Measurements from ENCODE around the gene CERK. TPM values are rescaled to one million over a fixed set of nuclear protein-coding genes. Genes with fewer than 3 reads are reported as not detected.

The CERK gene
- polyA plus RNA-seq, 1 donor from 2014 or later: 11.7 TPM

GRCh38 chr22:46660604-46661201 is 77.3 kb downstream of the CERK start:
- no peaks in the 10 kb centered on the region for H3K27me3 Mint-ChIP-seq
- H3K27ac Mint-ChIP-seq: no peak overlapping the region
- no peaks in the 10 kb centered on the region for H3K9me3 Mint-ChIP-seq
- peaks cover 7% of the 10 kb centered on the region for H3K36me3 Mint-ChIP-seq
- peaks cover 0 to 3% (median 0%) of the 10 kb centered on the region in 3 donors for H3K4me1 Mint-ChIP-seq
- no peak overlapping the region for H3K4me3 Mint-ChIP-seq

- peaks cover 0 to 3% (median 0%) of the 10 kb centered on the region in 3 donors for H3K4me1 Mint-ChIP-seq
- no peaks in the 10 kb centered on the region for H3K27me3 Mint-ChIP-seq
- H3K36me3 Mint-ChIP-seq: peaks cover 7% of the 10 kb centered on the region
- no peak overlapping the region for H3K4me3 Mint-ChIP-seq
- no peak overlapping the region for H3K27ac Mint-ChIP-seq
- H3K9me3 Mint-ChIP-seq: no peaks in the 10 kb centered on the region
These were observed 78.3 kb downstream of the CERK start for GRCh38 chr22:46659791-46660186.

GRCh38 chr22:46659059-46659790 is 78.8 kb downstream of the CERK start:
- Mint-ChIP-seq H3K4me3 (no peak overlapping the region), H3K4me1 (peaks cover 0 to 4% (median 0%) of the 10 kb centered on the region in 3 donors), H3K27me3 (no peaks in the 10 kb centered on the region), H3K36me3 (peaks cover 7% of the 10 kb centered on the region), H3K9me3 (no peaks in the 10 kb centered on the region), H3K27ac (no peak overlapping the region)

- Mint-ChIP-seq H3K27ac (no peak overlapping the region), H3K9me3 (no peaks in the 10 kb centered on the region), H3K27me3 (no peaks in the 10 kb centered on the region), H3K36me3 (peaks cover 7% of the 10 kb centered on the region), H3K4me3 (no peak overlapping the region), H3K4me1 (peaks cover 0 to 6% (median 0%) of the 10 kb centered on the region in 3 donors)
These were observed 79.8 kb downstream of the CERK start for GRCh38 chr22:46657996-46658947.

GRCh38 chr22:46657655-46657953 is 80.4 kb downstream of the CERK start:
- Mint-ChIP-seq H3K27me3 (no peaks in the 10 kb centered on the region), H3K9me3 (no peaks in the 10 kb centered on the region), H3K27ac (no peak overlapping the region), H3K4me3 (no peak overlapping the region), H3K4me1 (peaks cover 0 to 12% (median 4%) of the 10 kb centered on the region in 3 donors), H3K36me3 (peaks cover 7% of the 10 kb centered on the region)

GRCh38 chr22:46656856-46657654 is 81.0 kb downstream of the CERK start:
- no peak overlapping the region for H3K4me3 Mint-ChIP-seq
- H3K36me3 Mint-ChIP-seq: peaks cover 7% of the 10 kb centered on the region
- H3K27ac Mint-ChIP-seq: peak overlapping the region in 1 of 3 donors; percentile 14
- H3K27me3 Mint-ChIP-seq: no peaks in the 10 kb centered on the region
- H3K4me1 Mint-ChIP-seq: peaks cover 0 to 13% (median 5%) of the 10 kb centered on the region in 3 donors
- no peaks in the 10 kb centered on the region for H3K9me3 Mint-ChIP-seq

DNA sequence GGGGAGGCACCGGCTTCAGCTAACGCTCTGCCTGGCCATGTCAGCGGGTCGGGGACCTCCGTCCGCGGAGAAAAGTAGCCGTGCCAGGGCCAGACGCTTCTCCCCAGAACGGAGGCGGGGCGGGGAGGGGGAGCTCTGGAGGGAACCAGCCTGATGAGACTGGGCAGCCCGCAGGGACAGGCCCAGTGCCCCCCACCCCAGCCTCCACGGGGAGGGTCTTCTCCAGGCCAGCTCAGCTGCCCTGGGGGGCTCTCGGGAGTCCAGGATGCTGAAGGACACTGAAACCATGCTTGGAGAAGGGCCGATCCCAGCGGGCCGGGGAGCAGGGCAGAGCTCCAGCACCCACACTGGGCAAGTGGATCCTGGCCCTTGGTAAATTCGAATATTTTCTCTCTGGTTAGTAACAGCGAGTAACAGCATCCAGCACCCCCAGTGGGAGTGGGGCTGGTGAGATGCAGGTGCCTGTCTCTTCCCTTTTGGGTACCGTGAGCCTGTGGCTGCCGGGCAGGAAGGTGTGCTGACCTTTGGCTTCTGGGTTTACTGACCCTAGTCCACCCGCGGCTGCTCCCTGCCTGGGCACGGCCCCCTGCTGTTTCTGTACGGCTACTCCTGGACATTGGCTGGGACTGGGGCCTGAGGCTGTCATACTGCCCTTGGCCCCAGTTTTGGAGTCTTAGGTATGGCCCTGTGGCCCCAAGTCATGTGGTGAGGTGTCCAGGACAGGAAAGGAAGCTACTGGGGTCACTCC is 82.0 kb downstream of the CERK start:
- H3K36me3 Mint-ChIP-seq: peaks cover 10% of the 10 kb centered on the region

DNA sequence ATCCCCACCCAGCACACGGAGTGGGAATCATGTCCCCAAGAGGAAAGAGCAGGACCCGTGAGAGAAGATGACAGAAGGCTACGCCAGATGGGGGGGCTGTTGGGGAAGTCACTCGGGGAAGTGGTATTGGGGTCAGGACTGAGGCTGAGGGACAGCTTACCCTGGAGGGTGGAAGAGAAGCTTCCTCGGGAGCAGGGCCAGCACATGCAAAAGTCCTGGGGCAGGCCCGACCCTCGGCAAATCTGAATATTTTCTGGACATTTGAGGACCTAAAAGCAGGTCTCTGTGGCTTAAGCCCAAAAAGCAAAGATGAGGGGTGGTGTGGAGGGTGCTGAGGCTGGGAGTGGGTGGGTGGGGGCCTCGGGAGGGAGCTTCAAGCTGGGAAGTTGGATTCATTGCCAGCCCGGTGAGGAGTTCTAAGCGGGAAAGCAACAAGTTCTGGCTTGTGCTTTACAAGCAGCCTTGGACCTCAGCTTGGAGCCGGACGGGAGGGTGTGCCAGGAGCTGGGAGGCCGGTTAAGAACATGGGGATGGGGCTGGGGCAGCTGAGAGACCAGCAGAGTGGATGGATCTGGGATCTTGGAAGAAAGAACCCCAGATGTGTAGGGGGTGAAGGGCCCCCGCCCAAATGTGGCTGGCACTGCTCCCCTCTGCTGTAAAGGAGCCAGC is 83.0 kb downstream of the CERK start:
- Mint-ChIP-seq H3K9me3 (no peaks in the 10 kb centered on the region), H3K4me3 (no peak overlapping the region)

More for the DNA sequence above, 82.0 kb downstream of the CERK start:
- Mint-ChIP-seq H3K27ac (peak overlapping the region in 1 of 3 donors; percentile 14), H3K4me1 (peaks cover 0 to 20% (median 8%) of the 10 kb centered on the region in 3 donors), H3K4me3 (no peak overlapping the region), H3K27me3 (no peaks in the 10 kb centered on the region), H3K9me3 (no peaks in the 10 kb centered on the region)

GRCh38 chr22:46654426-46654825 is 83.6 kb downstream of the CERK start:
- Mint-ChIP-seq H3K4me3 (no peak overlapping the region), H3K27ac (no peak overlapping the region), H3K9me3 (no peaks in the 10 kb centered on the region), H3K4me1 (peaks cover 0 to 21% (median 10%) of the 10 kb centered on the region in 3 donors), H3K36me3 (peaks cover 3% of the 10 kb centered on the region), H3K27me3 (no peaks in the 10 kb centered on the region)

More for the DNA sequence above, 83.0 kb downstream of the CERK start:
- Mint-ChIP-seq H3K36me3 (peaks cover 4% of the 10 kb centered on the region), H3K27me3 (no peaks in the 10 kb centered on the region), H3K27ac (no peak overlapping the region), H3K4me1 (peaks cover 0 to 17% (median 8%) of the 10 kb centered on the region in 3 donors)

- no peaks in the 10 kb centered on the region for H3K27me3 Mint-ChIP-seq
- no peak overlapping the region for H3K4me3 Mint-ChIP-seq
- H3K9me3 Mint-ChIP-seq: no peaks in the 10 kb centered on the region
- H3K36me3 Mint-ChIP-seq: peaks cover 3% of the 10 kb centered on the region
- H3K27ac Mint-ChIP-seq: peak overlapping the region in 1 of 3 donors; percentile 13
- peaks cover 0 to 22% (median 10%) of the 10 kb centered on the region in 3 donors for H3K4me1 Mint-ChIP-seq
These were observed 84.5 kb downstream of the CERK start for GRCh38 chr22:46653596-46653995.

DNA sequence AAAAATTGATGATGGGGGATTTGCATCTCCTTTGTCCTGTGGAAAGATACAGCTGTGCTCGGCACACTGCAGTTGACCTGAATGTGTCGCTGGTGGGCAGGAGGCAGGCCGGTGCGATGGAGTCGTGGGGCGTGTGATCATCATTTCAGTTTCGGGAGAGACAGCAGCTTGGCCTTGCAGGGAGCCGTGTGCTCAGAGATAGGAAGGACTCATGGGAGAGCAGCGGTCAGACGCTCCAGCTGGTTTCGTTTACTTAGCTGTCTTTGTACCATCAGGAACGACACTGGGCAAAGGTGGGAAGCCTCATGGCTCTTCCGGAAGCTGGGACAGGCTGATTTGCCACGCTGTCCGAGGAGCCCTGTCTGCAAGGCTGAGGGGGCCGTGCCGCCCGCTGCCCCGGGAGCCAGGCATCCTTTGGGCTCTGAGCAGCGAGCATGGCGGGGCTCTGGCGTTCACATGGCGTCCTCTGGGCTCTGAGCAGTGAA is 85.2 kb downstream of the CERK start:
- Mint-ChIP-seq H3K4me1 (peaks cover 0 to 22% (median 10%) of the 10 kb centered on the region in 3 donors), H3K27ac (peak overlapping the region in 1 of 3 donors; percentile 13), H3K36me3 (peaks cover 5% of the 10 kb centered on the region), H3K4me3 (peak overlapping the region in 1 of 4 donors; percentile 45), H3K9me3 (no peaks in the 10 kb centered on the region), H3K27me3 (no peaks in the 10 kb centered on the region)

GRCh38 chr22:46652081-46652846 is 85.8 kb downstream of the CERK start:
- Mint-ChIP-seq H3K4me1 (peaks cover 0 to 22% (median 10%) of the 10 kb centered on the region in 3 donors), H3K4me3 (no peak overlapping the region), H3K36me3 (peaks cover 5% of the 10 kb centered on the region), H3K27me3 (no peaks in the 10 kb centered on the region), H3K9me3 (no peaks in the 10 kb centered on the region), H3K27ac (peak overlapping the region in 1 of 3 donors; percentile 39)

DNA sequence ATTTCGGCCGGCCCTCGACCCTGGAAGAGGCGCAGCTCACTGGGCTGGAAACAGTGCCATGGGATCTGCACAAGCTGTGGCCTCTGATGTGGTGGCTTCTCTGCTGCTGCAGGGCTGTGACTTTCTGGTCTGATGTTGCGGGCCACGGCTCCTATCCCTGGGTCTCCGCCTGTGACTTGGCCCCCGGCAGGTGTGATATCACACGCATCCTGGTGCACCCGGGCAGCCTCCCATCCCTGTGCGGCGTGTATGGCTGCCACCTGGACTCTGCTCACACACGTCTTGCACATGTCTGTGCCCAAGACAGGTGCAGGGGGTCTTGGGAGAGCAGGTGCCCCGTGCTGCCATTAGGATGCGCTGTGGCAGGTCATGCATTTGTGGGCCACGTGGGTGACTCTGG is 86.7 kb downstream of the CERK start:
- Mint-ChIP-seq H3K4me1 (peaks cover 6 to 26% (median 13%) of the 10 kb centered on the region in 3 donors), H3K27me3 (no peaks in the 10 kb centered on the region), H3K36me3 (peaks cover 5% of the 10 kb centered on the region), H3K4me3 (no peak overlapping the region), H3K27ac (peak overlapping the region in 1 of 3 donors; percentile 28), H3K9me3 (no peaks in the 10 kb centered on the region)
